Smooth muscle cell (in vitro differentiated cells): ENCODE results near the gene SUMO3. TPM values are rescaled to one million over a fixed set of nuclear protein-coding genes. Genes with fewer than 3 reads are reported as not detected.
A peak's percentile ranks its signal among the peaks of the same experiment; 100 is the strongest.

ENCODE experiments used
- DNase-seq: peaks from one replicate; lab custom pipeline; 2025; ENCODE audit not compliant: unreplicated experiment; lab: John Stamatoyannopoulos, UW
- H2AFZ ChIP-seq: fragments of 200-600 bp; sonication (generic); 2 replicates; pipeline ENCODE4 v1.6.0; 2016; ENCODE audit warnings: antibody characterized with exemption, low read depth, mild to moderate bottlenecking
- H3F3A ChIP-seq: fragments of 200-600 bp; sonication (generic); 2 replicates; pipeline ENCODE4 v1.6.0; 2017; ENCODE audit warnings: antibody characterized with exemption, low read depth
- H3K27ac ChIP-seq: fragments of 200-600 bp; sonication (generic); 2 replicates; pipeline ENCODE4 v1.5.1; 2016; ENCODE audit warnings: low read depth, mild to moderate bottlenecking
- H3K27me3 ChIP-seq: fragments of 200-600 bp; sonication (generic); 2 replicates; pipeline ENCODE4 v1.6.1; 2016; ENCODE audit warnings: low read depth, mild to moderate bottlenecking
- H3K36me3 ChIP-seq: fragments of 200-600 bp; sonication (generic); 2 replicates; pipeline ENCODE4 v1.5.1; 2016; ENCODE audit warnings: low read depth
- H3K4me1 ChIP-seq: fragments of 200-600 bp; sonication (generic); 2 replicates; pipeline ENCODE4 v1.5.1; 2016; ENCODE audit warnings: low read depth
- H3K4me2 ChIP-seq: fragments of 200-600 bp; sonication (generic); 2 replicates; pipeline ENCODE4 v1.6.0; 2016; ENCODE audit warnings: mild to moderate bottlenecking
- H3K4me3 ChIP-seq: fragments of 200-600 bp; sonication (generic); 2 replicates; pipeline ENCODE4 v1.5.1; 2016; ENCODE audit warnings: mild to moderate bottlenecking
- H3K79me2 ChIP-seq: fragments of 200-600 bp; sonication (generic); 2 replicates; pipeline ENCODE4 v1.6.0; 2016; ENCODE audit warnings: low read depth, mild to moderate bottlenecking
- H3K9ac ChIP-seq: fragments of 200-600 bp; sonication (generic); 2 replicates; pipeline ENCODE4 v1.6.0; 2016; ENCODE audit warnings: low read depth
- H3K9me3 ChIP-seq: fragments of 200-600 bp; sonication (generic); replicated peaks from 2 replicates; pipeline ENCODE4 v1.5.1; 2016; ENCODE audit warnings: low read depth
- H4K20me1 ChIP-seq: fragments of 200-600 bp; sonication (generic); 2 replicates; pipeline ENCODE4 v1.6.0; 2016; ENCODE audit warnings: low read depth
- WGBS: methylation state at CpG from one replicate; pipeline ENCODE4 v1.1.7; 2016; ENCODE audit warnings: low lambda C conversion rate; 5-methylcytosine and 5-hydroxymethylcytosine counted together
- polyA plus RNA-seq: library from polyadenylated mRNA; unstranded; fragments of >200 nt; fragmentation: Nextera tagmentation; extraction: Ambion mirVana; gene quantifications from 2 replicates; pipeline ENCODE4 v1.2.1, GENCODE V29; 2016
- total RNA-seq: library from RNA; depleted of rRNA; stranded (reverse); fragments of >200 nt; gene quantifications from 2 replicates; pipeline ENCODE4 v1.2.3, GENCODE V29; 2014
- TF ChIP-seq, protein P1 (sequence below): fragments of 200-600 bp; sonication (generic); IDR thresholded peaks from 2 replicates; pipeline ENCODE4 v1.5.1; 2017; ENCODE audit warnings: borderline replicate concordance, mild to moderate bottlenecking, antibody characterized with exemption; ENCODE audit not compliant: insufficient read depth, poor library complexity, severe bottlenecking

Gene SUMO3
- total and polyA plus RNA-seq, 2 experiments from 2014 or later = 87.9 to 124 TPM

DNA sequence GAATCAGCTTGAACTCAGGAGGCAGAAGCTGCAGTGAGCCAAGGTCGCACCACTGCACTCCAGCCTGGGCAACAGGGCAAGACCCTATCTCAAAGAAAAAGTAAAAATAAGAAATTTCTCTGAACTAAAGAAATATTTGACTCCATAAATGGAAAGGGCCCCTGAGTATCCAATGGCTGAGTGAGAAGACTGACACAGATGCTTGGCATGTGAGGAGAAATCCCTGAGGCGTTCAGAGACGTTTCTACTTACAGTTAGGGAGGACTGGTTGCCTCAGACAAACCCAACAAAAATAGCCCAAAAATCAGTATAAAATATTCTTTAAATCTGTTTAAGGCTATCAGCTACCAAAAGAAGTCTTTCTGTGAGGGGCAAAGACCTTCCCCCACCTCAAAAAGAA lies 3.0 kb upstream of the SUMO3 start:
- H3K9ac ChIP-seq = no peak overlapping the region
- no peak overlapping the region for H3K4me2 ChIP-seq

DNA sequence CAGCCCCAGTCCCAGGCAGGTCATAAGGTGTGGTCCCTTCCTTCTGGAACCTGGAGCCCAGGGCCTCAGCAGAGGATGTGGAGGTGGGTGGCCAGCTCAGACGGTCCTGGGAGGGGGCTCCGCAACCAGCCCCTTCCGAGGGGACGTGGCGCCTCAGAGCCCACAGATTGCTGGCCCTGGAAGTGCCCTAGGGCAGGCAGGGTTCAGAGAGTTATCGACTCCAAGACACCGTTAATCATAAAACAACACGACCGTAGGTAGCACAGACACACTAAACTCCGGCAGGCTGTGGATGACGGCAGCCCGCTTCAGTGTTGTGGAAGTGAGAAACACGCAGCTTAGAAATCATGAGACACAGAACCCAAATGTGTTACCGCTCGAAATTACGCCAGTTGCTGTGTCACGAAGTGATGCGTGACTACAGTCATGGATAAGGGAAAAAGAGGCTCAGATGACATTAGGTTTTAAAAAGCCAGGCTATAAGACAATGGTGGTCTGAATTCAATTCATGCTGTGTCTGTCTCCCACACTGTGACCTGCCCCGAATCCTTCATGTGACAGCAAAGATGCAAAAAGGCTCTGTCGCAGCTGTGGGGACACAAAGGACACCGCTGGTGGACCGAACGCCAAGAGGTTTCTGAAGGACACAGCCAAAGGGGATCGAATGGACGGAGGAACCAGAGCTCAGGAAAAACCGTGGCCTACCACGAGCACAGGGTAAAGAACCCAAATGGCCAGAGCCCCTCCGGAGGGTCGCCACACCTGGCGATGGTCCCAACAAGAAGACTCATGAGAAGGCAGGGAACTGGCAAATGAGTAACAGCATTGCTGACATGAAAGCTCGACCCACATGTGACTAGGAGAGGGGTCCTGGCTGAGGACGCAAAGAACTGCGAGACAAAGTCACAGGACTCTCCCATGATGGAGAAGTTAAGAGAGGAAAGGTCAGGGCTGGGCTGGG lies 1.7 kb upstream of the SUMO3 start:
- H3K4me2 ChIP-seq = no peak overlapping the region
- H2AFZ ChIP-seq = no peak overlapping the region
- H3K36me3 ChIP-seq = no peaks in the 10 kb centered on the region
- no peaks in the 10 kb centered on the region for H3K9me3 ChIP-seq
- H3K79me2 ChIP-seq = peaks cover 14% of the 10 kb centered on the region
- H3K9ac ChIP-seq = no peak overlapping the region
- DNase-seq = no peak
- WGBS = 98% methylated on average over 33 of the region's 33 CpGs
- H3F3A ChIP-seq = no peaks in the 10 kb centered on the region
- TF ChIP-seq, protein P1, sequence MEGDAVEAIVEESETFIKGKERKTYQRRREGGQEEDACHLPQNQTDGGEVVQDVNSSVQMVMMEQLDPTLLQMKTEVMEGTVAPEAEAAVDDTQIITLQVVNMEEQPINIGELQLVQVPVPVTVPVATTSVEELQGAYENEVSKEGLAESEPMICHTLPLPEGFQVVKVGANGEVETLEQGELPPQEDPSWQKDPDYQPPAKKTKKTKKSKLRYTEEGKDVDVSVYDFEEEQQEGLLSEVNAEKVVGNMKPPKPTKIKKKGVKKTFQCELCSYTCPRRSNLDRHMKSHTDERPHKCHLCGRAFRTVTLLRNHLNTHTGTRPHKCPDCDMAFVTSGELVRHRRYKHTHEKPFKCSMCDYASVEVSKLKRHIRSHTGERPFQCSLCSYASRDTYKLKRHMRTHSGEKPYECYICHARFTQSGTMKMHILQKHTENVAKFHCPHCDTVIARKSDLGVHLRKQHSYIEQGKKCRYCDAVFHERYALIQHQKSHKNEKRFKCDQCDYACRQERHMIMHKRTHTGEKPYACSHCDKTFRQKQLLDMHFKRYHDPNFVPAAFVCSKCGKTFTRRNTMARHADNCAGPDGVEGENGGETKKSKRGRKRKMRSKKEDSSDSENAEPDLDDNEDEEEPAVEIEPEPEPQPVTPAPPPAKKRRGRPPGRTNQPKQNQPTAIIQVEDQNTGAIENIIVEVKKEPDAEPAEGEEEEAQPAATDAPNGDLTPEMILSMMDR = no peak
- no peak overlapping the region for H3K27ac ChIP-seq
- no peaks in the 10 kb centered on the region for H3K4me1 ChIP-seq
- H3K27me3 ChIP-seq = no peaks in the 10 kb centered on the region
- no peak overlapping the region for H3K4me3 ChIP-seq
- H4K20me1 ChIP-seq = peaks cover 30% of the 10 kb centered on the region

More for the DNA sequence above, 3.0 kb upstream of the SUMO3 start:
- DNase-seq = no peak
- Histone ChIP-seq H3K27ac (no peak overlapping the region), H3K4me1 (no peaks in the 10 kb centered on the region), H3F3A (no peaks in the 10 kb centered on the region), H3K79me2 (peaks cover 12% of the 10 kb centered on the region), H2AFZ (no peak overlapping the region), H3K9me3 (no peaks in the 10 kb centered on the region), H3K36me3 (no peaks in the 10 kb centered on the region), H3K27me3 (no peaks in the 10 kb centered on the region), H3K4me3 (no peak overlapping the region), H4K20me1 (peaks cover 17% of the 10 kb centered on the region)
- WGBS = 74% methylated on average over 3 of the region's 3 CpGs
- TF ChIP-seq, protein P1 = no peak

DNA sequence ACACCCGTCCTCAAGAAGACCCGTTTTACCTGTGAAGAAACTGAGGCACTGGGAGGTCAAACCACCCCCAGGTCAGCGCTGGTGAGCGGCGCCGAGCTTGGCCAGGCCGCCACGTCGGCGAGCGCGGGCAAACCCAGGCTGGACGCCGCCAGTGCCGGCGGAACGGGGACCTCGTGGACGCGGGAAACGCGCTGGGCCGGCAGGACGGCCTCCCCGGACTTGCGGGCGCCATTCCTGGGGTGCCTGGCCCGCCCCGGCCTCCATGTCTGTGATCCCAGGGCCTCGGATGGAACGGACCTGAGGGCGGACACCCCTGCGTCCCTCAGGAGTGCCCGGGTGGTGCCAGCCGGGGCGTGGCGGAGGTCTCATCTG lies 764 bp upstream of the SUMO3 start:
- Histone ChIP-seq H3K4me1 (no peaks in the 10 kb centered on the region), H3K9me3 (no peaks in the 10 kb centered on the region), H3K9ac (peak overlapping the region; percentile 91), H4K20me1 (peaks cover 39% of the 10 kb centered on the region), H3K27me3 (no peaks in the 10 kb centered on the region), H3K36me3 (no peaks in the 10 kb centered on the region), H3K4me2 (peak overlapping the region; percentile 93), H2AFZ (peak overlapping the region; percentile 86), H3K27ac (peak overlapping the region; percentile 81), H3K79me2 (peaks cover 20% of the 10 kb centered on the region), H3K4me3 (peak overlapping the region; percentile 91), H3F3A (no peaks in the 10 kb centered on the region)
- TF ChIP-seq, protein P1 = no peak
- DNase-seq = no peak
- 82% methylated on average over 35 of the region's 37 CpGs for WGBS

DNA sequence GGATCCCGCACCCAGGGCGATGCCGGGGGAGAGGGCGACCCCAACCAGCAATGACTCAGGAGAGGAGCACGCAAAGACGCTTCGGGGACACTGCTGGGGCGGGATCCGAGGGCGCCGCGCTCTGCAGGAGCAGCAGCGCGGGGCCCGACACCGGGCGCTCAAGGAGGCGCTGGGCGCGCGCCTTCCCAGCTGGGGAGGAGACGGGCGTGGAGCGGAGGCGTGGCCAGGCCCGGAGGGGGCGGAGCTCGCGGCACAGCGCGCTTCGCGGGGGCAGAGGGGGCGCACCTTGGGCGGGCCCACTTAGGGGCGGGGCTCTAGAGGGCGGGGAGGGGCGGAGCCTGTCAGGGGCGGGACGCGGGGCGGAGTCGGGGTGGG lies 369 bp downstream of the SUMO3 start:
- Histone ChIP-seq H4K20me1 (peaks cover 50% of the 10 kb centered on the region), H3K27me3 (no peaks in the 10 kb centered on the region), H3K36me3 (no peaks in the 10 kb centered on the region), H3K4me3 (peak overlapping the region; percentile 91), H3K9me3 (no peaks in the 10 kb centered on the region), H2AFZ (no peak overlapping the region), H3K4me1 (no peaks in the 10 kb centered on the region), H3K9ac (no peak overlapping the region), H3K79me2 (peaks cover 20% of the 10 kb centered on the region), H3F3A (no peaks in the 10 kb centered on the region), H3K4me2 (peak overlapping the region; percentile 93), H3K27ac (no peak overlapping the region)
- TF ChIP-seq, protein P1 = no peak
- WGBS = 0% methylated on average over 30 of the region's 43 CpGs
- DNase-seq = peak; percentile 68
